Endodermal cell (in vitro differentiated cells): ENCODE measurements around the gene ENG. TPM values are rescaled to one million over a fixed set of nuclear protein-coding genes. Genes with fewer than 3 reads are reported as not detected.
A peak's percentile ranks its signal among the peaks of the same experiment; 100 is the strongest.

ENCODE experiments used
- DNase-seq: peaks from one replicate; pipeline ENCODE4 v3.0.0-alpha.2; 2017
- H3K27ac ChIP-seq: 2 replicates; pipeline ENCODE4 v1.5.1; 2013; ENCODE audit warnings: mild to moderate bottlenecking, low read depth, low read length, moderate library complexity
- H3K27me3 ChIP-seq: 2 replicates; pipeline ENCODE4 v1.6.1; 2013; ENCODE audit warnings: mild to moderate bottlenecking, low read length, moderate library complexity; ENCODE audit not compliant: insufficient read depth, control insufficient read depth, poor library complexity, severe bottlenecking
- H3K36me3 ChIP-seq: 2 replicates; pipeline ENCODE4 v1.7.0; 2013; ENCODE audit warnings: mild to moderate bottlenecking, low read length, moderate library complexity; ENCODE audit not compliant: control insufficient read depth, insufficient read depth
- H3K4me1 ChIP-seq: one replicate; pipeline ENCODE4 v1.7.0; 2013; ENCODE audit warnings: low read length; ENCODE audit not compliant: control insufficient read depth, insufficient read depth
- H3K4me3 ChIP-seq: 2 replicates; pipeline ENCODE4 v1.5.1; 2013; ENCODE audit warnings: mild to moderate bottlenecking, low read length, moderate library complexity
- H3K9ac ChIP-seq: 2 replicates; pipeline ENCODE4 v1.6.1; 2013; ENCODE audit warnings: mild to moderate bottlenecking, low read length, moderate library complexity; ENCODE audit not compliant: poor library complexity, severe bottlenecking; ENCODE audit errors: extremely low read depth
- H3K9me3 ChIP-seq: 2 replicates; pipeline ENCODE4 v1.6.1; 2013; ENCODE audit warnings: mild to moderate bottlenecking, low read length, moderate library complexity; ENCODE audit not compliant: control insufficient read depth
- H3K27ac Mint-ChIP-seq: 2 replicates; pipeline ENCODE4 v1.8.0; 2020; ENCODE audit warnings: mixed read lengths
- H3K27me3 Mint-ChIP-seq: 2 replicates; pipeline ENCODE4 v1.8.0; 2021; ENCODE audit warnings: mild to moderate bottlenecking, mixed read lengths; ENCODE audit not compliant: insufficient read depth
- H3K36me3 Mint-ChIP-seq: 2 replicates; pipeline ENCODE4 v1.8.0; 2020; ENCODE audit warnings: low read depth, mixed read lengths
- H3K4me1 Mint-ChIP-seq: 2 replicates; pipeline ENCODE4 v1.8.0; 2020; ENCODE audit warnings: mixed read lengths
- H3K4me3 Mint-ChIP-seq: 2 replicates; pipeline ENCODE4 v1.8.0; 2020; ENCODE audit warnings: mild to moderate bottlenecking, moderate library complexity, mixed read lengths
- H3K9me3 Mint-ChIP-seq: 2 replicates; pipeline ENCODE4 v1.8.0; 2020; ENCODE audit warnings: mild to moderate bottlenecking, mixed read lengths
- WGBS, 2 experiments: methylation state at CpG; one replicate each; pipeline versions ENCODE4 v1.1.5 to v1.1.7; 2013; ENCODE audit warnings: missing lambda C conversion rate in 2 of 2, mixed read lengths in 1 of 2; ENCODE audit not compliant: insufficient coverage in 1 of 2, insufficient read length in 1 of 2; 5-methylcytosine and 5-hydroxymethylcytosine counted together
- total RNA-seq, 2 donors: library from RNA; stranded (reverse); fragmentation: NEBNext Ultra II Directional in 1 of 2; extraction: Animal tissue kit (Norgen Biotek cat#: 25700) in 1 of 2; gene quantifications; 2 replicates in 1 of 2; 3 replicates in 1 of 2; pipeline ENCODE4 v1.2.1, GENCODE V29; 2021
- TF ChIP-seq, protein P1 (sequence below): fragments of 200-600 bp; sonication (generic); conservative IDR thresholded peaks from 2 replicates; pipeline ENCODE4 v1.5.0; 2021; ENCODE audit warnings: antibody characterized with exemption, mild to moderate bottlenecking

ENG gene
- total RNA-seq, 2 donors from 2014 or later, result 2.2 to 2.4 TPM

DNA sequence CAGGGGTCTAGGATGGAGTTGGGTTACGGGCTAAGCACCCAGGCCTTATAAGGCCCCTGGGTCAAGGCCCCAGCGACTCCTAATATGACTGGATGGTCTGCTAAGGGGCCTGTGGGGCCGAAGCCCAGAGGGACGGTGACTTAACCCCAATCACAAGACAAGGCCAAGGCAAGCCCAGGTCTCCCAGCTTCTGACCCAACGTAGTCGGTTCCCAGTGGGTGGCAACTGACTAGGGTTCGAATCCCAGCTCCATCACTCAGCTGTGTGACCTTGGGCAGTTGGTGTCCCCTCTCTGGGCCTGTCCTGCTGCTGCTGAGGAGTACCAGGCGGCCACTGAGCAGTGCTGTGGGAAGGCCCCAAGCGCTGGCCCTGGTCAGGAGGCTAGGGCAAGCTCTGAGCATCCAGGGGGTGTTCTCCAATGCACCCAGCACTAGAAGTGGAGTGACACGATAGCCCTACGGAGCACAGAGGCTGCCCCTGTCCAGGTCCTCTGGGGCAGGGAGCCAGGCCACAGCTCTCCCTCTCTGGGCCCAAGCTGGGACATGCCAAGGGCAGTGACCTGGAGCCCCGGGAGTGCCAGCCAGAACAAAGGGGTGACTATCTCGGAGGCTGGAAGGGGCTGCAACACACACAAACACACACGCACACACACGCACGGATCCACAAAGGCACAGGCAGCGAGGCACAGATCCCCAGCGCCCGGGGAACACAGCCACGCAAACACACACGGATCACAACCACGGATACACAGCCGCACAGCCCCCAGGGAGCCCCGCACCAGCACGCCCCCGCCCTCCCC, 22.5 kb upstream of the ENG start:
- Mint-ChIP-seq H3K4me1 (peaks cover 11% of the 10 kb centered on the region), H3K36me3 (no peaks in the 10 kb centered on the region), H3K4me3 (peak overlapping the region; percentile 65), H3K27me3 (no peaks in the 10 kb centered on the region), H3K27ac (no peak overlapping the region), H3K9me3 (no peaks in the 10 kb centered on the region)
- Histone ChIP-seq H3K27me3 (no peaks in the 10 kb centered on the region), H3K9me3 (no peaks in the 10 kb centered on the region), H3K27ac (no peak overlapping the region), H3K9ac (no peak overlapping the region), H3K4me3 (peak overlapping the region; percentile 73), H3K36me3 (no peaks in the 10 kb centered on the region), H3K4me1 (peaks cover 8% of the 10 kb centered on the region)
- TF ChIP-seq, protein P1, sequence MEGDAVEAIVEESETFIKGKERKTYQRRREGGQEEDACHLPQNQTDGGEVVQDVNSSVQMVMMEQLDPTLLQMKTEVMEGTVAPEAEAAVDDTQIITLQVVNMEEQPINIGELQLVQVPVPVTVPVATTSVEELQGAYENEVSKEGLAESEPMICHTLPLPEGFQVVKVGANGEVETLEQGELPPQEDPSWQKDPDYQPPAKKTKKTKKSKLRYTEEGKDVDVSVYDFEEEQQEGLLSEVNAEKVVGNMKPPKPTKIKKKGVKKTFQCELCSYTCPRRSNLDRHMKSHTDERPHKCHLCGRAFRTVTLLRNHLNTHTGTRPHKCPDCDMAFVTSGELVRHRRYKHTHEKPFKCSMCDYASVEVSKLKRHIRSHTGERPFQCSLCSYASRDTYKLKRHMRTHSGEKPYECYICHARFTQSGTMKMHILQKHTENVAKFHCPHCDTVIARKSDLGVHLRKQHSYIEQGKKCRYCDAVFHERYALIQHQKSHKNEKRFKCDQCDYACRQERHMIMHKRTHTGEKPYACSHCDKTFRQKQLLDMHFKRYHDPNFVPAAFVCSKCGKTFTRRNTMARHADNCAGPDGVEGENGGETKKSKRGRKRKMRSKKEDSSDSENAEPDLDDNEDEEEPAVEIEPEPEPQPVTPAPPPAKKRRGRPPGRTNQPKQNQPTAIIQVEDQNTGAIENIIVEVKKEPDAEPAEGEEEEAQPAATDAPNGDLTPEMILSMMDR, result no peak
- no peak for DNase-seq
- 49 to 90% methylated on average over 11 to 26 of the region's 26 CpGs for WGBS, 2 experiments

DNA sequence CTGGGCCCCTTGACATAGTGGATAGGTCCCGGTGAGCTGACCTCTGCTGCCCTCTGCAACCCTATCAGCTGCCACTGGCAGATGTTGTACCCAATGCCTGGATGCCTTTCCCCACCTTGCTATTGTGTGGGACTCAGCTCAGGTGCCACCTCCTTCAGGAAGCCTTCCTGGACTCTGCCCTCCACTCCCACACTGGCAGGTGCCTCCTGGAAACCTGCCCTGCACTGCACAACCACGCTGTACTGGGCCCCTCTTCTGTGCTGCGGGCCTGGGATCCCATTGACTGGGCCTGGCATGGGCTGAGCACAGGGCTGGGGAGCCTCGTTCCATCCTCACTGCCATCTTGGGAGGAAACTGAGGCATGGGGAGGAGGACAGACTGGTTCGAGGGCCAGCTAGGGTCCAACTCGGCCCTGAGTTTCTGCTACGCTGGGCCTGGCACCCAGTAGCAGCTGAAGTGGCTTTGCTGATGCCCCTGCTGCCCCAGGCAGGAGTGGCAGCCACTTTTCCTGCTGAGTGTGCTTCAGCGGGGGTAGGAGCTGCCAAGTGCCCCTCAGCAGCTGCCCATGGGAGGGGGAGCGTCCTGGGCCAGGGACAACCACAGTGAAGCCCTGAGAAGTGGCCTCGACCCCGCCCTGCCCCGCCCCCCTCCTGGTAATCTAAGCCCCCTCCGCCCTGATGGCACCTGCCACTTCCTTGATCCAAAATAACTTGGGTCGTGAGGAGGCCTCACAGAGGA, 21.7 kb upstream of the ENG start:
- peak; percentile 38 for DNase-seq
- Histone ChIP-seq H3K9ac (no peak overlapping the region), H3K4me1 (peaks cover 8% of the 10 kb centered on the region), H3K36me3 (no peaks in the 10 kb centered on the region), H3K27ac (peak overlapping the region; percentile 47), H3K4me3 (no peak overlapping the region), H3K9me3 (no peaks in the 10 kb centered on the region), H3K27me3 (no peaks in the 10 kb centered on the region)
- no peaks in the 10 kb centered on the region for H3K9me3 Mint-ChIP-seq
- H3K4me1 Mint-ChIP-seq, result peaks cover 11% of the 10 kb centered on the region
- TF ChIP-seq, protein P1, result no peak
- no peak overlapping the region for H3K27ac Mint-ChIP-seq
- no peaks in the 10 kb centered on the region for H3K27me3 Mint-ChIP-seq
- no peak overlapping the region for H3K4me3 Mint-ChIP-seq
- WGBS, 2 experiments, result 85 to 88% methylated on average over 4 to 12 of the region's 14 CpGs
- H3K36me3 Mint-ChIP-seq, result no peaks in the 10 kb centered on the region

- no peak overlapping the region for H3K27ac Mint-ChIP-seq
- Histone ChIP-seq H3K27ac (peak overlapping the region; percentile 47), H3K36me3 (no peaks in the 10 kb centered on the region), H3K27me3 (no peaks in the 10 kb centered on the region), H3K9ac (no peak overlapping the region), H3K4me1 (peaks cover 8% of the 10 kb centered on the region), H3K9me3 (no peaks in the 10 kb centered on the region), H3K4me3 (no peak overlapping the region)
- DNase-seq, result peak; percentile 39
- TF ChIP-seq, protein P1, result no peak
- no peaks in the 10 kb centered on the region for H3K27me3 Mint-ChIP-seq
- no peaks in the 10 kb centered on the region for H3K36me3 Mint-ChIP-seq
- no peak overlapping the region for H3K4me3 Mint-ChIP-seq
- WGBS, 2 experiments, result 85 to 86% methylated on average over 3 to 10 of the region's 10 CpGs
- H3K9me3 Mint-ChIP-seq, result no peaks in the 10 kb centered on the region
- peaks cover 11% of the 10 kb centered on the region for H3K4me1 Mint-ChIP-seq
These were observed 21.0 kb upstream of the ENG start for GRCh38 chr9:127875306-127875966.
